ENCODE measurements around the gene DNAJB12.
"Not testable (repeated sequence)": the region's sequence is repeated elsewhere in the genome, so short reads cannot be mapped to it uniquely, and the experiment has no call there.

The DNAJB12 gene

GRCh38 chr10:72297805-72298591 lies 56.7 kb downstream of the DNAJB12 start:
- TF ChIP-seq CTCF (IDR thresholded peaks at IDR 0.05; ENCODE audit: low read depth, low read length, missing control alignments), result no peak
- DNase-seq (ENCODE audit: low read depth), result peak; percentile 95
- peak overlapping the region; percentile 72 for H3K4me3 ChIP-seq (ENCODE audit: low read depth, low read length)

GRCh38 chr10:72297281-72297804 lies 57.4 kb downstream of the DNAJB12 start:
- DNase-seq (ENCODE audit: low read depth), result peak; percentile 93
- TF ChIP-seq CTCF (IDR thresholded peaks at IDR 0.05; ENCODE audit: low read depth, low read length, missing control alignments), result no peak
- H3K4me3 ChIP-seq (ENCODE audit: low read depth, low read length), result peak overlapping the region; percentile 72

DNA sequence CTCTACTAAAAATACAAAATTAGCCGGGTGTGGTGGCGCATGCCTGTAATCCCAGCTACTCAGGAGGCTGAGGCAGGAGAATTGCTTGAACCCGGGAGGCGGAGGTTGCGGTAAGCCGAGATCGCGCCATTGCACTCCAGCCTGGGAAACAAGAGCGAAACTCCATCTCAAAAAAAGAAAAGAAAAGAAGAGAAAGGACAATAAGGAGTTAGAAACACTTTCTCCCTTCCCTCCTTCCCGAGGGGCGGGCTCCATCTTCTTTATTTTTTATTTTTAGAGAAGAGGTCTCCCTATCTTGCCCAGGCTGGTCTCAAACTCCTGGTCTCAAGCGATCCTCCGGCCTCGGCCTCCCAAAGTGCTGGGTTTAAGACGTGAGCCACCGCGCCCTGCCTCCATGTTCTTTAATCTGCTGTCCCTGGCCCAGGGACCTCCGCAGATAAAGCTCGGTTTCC lies 57.9 kb downstream of the DNAJB12 start:
- DNase-seq (ENCODE audit: low read depth), result not testable (repeated sequence)
- H3K4me3 ChIP-seq (ENCODE audit: low read depth, low read length), result peak overlapping the region; percentile 72

DNA sequence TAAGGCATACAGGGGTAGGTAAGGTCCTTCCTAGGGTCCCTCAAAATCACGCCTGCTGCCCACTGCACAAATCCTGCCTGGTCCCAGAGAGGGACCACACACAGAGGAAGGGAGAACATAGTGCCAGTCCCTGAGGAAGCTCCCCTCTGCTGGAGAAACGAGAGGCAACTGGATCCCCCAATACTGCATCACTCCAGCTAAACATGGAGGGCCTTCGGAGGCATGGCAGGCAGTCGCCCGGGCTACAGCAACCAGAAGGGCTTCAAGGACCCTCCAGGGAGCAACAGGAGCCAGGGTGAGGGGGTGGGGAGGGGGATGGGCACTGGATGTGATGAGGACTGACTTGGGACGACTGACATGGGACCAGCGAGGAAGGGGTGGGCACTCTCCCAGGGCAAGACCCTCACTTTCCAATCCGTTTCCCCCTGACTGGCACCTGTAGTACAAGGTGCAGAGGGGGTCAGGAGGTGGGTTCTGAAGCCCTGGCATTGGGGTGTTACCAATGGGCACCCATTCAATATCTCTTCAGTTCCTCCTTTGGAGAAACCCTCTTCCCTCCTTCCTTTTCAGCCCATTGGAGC lies 59.3 kb downstream of the DNAJB12 start:
- H3K4me3 ChIP-seq (ENCODE audit: low read depth, low read length), result no peak overlapping the region
- TF ChIP-seq CTCF (IDR thresholded peaks at IDR 0.05; ENCODE audit: low read depth, low read length, missing control alignments), result no peak
- no peak for DNase-seq (ENCODE audit: low read depth)

GRCh38 chr10:72292223-72292691 lies 62.5 kb downstream of the DNAJB12 start:
- DNase-seq (ENCODE audit: low read depth), result no peak
- TF ChIP-seq CTCF (IDR thresholded peaks at IDR 0.05; ENCODE audit: low read depth, low read length, missing control alignments), result no peak
- H3K4me3 ChIP-seq (ENCODE audit: low read depth, low read length), result no peak overlapping the region

DNA sequence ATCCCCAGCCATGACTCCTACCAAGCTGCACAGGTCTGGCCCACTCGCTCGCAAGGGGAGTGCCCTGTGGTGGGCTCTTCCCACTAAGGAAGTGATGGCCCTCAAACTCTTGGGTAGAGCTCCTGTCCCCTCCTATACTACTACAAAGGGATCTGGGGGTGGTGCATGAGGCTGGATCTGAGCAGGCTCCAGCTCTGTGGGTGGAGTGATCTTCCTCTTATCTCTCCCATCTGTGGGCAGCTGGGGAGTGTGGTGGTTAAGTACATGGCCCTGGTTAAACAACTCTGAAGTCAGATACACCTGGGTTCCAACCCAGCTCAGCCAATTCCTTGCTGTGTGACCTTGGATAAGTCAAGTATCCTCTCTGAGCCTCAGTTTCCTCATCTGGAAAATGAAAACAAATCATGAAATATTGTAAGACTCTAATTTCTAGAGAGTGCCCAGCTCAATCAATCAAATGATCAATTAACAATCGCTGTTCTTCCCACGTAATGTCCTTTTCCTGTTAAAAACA lies 63.6 kb downstream of the DNAJB12 start:
- DNase-seq (ENCODE audit: low read depth), result no peak
- no peak for TF ChIP-seq CTCF (IDR thresholded peaks at IDR 0.05; ENCODE audit: low read depth, low read length, missing control alignments)

DNA sequence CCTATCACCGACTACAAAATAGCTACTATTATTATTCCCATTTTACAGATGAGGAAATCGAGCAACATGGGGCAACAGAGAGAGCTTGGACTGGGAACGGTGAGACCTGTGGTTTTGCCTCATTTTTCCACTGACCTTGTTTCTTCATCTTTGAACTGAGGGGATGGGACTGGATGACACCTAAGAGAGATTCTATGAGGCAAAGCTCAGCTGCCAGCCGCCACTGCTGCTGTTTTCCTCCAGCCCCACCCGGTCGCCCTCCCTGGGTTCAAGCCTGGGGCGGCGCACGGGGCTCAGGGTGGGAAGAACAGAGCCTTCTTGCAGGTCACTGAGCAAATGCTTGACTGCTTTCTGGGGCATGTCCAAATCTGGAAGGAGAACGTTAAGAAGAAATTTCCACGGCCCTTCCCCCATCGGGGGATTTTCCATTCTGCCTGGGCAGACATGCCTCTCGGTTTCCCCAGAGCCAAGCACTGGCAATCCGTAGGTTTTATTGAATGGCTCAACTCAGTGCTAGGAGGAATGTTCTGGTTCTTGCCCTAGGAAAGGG lies 68.7 kb downstream of the DNAJB12 start:
- no peak for TF ChIP-seq CTCF (IDR thresholded peaks at IDR 0.05; ENCODE audit: low read depth, low read length, missing control alignments)
- DNase-seq (ENCODE audit: low read depth), result no peak
- no peak overlapping the region; the same call in 1 of the 2 replicates for H3K4me3 ChIP-seq (ENCODE audit: low read depth, low read length)

More for the DNA sequence above, 63.6 kb downstream of the DNAJB12 start:
- H3K4me3 ChIP-seq (ENCODE audit: low read depth, low read length), result no peak overlapping the region
